NCI-H1105 treated with DMSO at 0.1 percent for 48 hours (cell line): ENCODE results near the gene EXOSC5.

Experiments used
- DNase-seq: peaks from one replicate; lab custom pipeline; 2025; lab: John Stamatoyannopoulos, UW

Gene EXOSC5

DNA sequence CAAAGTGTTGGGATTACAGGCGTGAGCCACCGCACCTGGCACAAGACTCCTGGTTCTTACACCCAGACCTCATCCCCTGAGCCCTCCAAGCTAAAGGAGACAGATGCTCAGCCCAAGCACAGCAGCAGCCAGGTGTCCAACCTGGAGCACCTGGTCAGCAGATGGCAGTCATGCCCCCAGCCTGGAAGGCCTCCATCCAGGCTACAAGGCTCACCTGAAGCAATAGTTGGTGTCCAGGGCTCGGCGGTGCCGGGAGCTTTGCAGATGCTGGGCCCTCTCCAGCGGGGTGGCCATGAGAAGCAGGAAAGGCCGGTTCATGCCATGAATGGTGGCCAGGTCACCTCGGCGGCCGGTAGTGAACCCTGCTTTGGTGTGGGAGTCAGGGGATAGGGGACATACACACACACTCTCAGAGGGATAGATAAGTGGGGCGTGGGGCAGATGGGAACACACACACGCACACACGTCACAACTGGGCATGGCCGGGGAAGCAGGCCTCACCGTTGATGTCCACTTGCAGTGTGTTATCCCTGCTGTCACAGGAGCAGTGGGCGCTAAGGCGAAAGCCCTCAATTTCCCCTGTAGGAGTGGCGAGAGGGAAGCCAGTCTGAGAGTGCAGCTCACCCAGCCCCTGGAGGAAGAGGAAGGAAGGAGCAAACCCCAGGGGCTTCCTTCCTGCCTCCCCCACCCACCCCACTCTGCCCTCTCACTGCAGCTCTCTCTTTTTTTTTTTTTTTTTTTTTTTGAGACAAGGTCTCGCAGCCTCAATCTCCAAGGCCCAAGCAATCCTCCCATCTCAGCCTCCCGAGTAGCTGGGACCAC, 55.3 kb downstream of the EXOSC5 start:
- no peak for DNase-seq

- DNase-seq, result no peak
These were observed 57.2 kb downstream of the EXOSC5 start for GRCh38 chr19:41339936-41340335.
